ENCODE data around the gene CIROP.
A peak's percentile ranks its signal among the peaks of the same experiment; 100 is the strongest.

Gene CIROP

GRCh38 chr14:23067847-23068788, 36.7 kb downstream of the CIROP start:
- DNase-seq (ENCODE audit: low read depth in 1 of 2, low spot score in 1 of 2), result no peak

- DNase-seq (ENCODE audit: low read depth in 1 of 2, low spot score in 1 of 2), result no peak
Measured at GRCh38 chr14:23066855-23067744, 37.7 kb downstream of the CIROP start.

- no peak for DNase-seq (ENCODE audit: low read depth in 1 of 2, low spot score in 1 of 2)
Measured at GRCh38 chr14:23066368-23066767, 38.4 kb downstream of the CIROP start.

GRCh38 chr14:23063601-23064000, 41.2 kb downstream of the CIROP start:
- DNase-seq (ENCODE audit: low read depth in 1 of 2, low spot score in 1 of 2), result no peak

GRCh38 chr14:23062002-23062401, 42.8 kb downstream of the CIROP start:
- DNase-seq (ENCODE audit: low read depth in 1 of 2, low spot score in 1 of 2), result no peak

GRCh38 chr14:23060536-23061260, 44.1 kb downstream of the CIROP start:
- no peak for DNase-seq (ENCODE audit: low read depth in 1 of 2, low spot score in 1 of 2)

GRCh38 chr14:23058654-23059504, 45.9 kb downstream of the CIROP start:
- DNase-seq (ENCODE audit: low read depth in 1 of 2, low spot score in 1 of 2), result no peak

- peak; percentile 75 to 80 for DNase-seq (ENCODE audit: low read depth in 1 of 2, low spot score in 1 of 2)
Measured at GRCh38 chr14:23057757-23058653, 46.8 kb downstream of the CIROP start.

- DNase-seq (ENCODE audit: low read depth in 1 of 2, low spot score in 1 of 2), result peak; percentile 31 to 54
Measured at GRCh38 chr14:23056956-23057756, 47.6 kb downstream of the CIROP start, which contains the start of gene CDH24. Gene CDH24, minus strand, starts transcription at chr14:23057520. Its CDS starts 1,787 bp downstream, at chr14:23055733.

GRCh38 chr14:23056145-23056955, 48.4 kb downstream of the CIROP start:
- peak; percentile 42 to 51 for DNase-seq (ENCODE audit: low read depth in 1 of 2, low spot score in 1 of 2)

- DNase-seq (ENCODE audit: low read depth in 1 of 2, low spot score in 1 of 2), result no peak
Measured at GRCh38 chr14:23055621-23056144, 49.1 kb downstream of the CIROP start.

- no peak for DNase-seq (ENCODE audit: low read depth in 1 of 2, low spot score in 1 of 2)
Measured at GRCh38 chr14:23055147-23055550, 49.6 kb downstream of the CIROP start.

- no peak for DNase-seq (ENCODE audit: low read depth in 1 of 2, low spot score in 1 of 2)
Measured at GRCh38 chr14:23054000-23054811, 50.6 kb downstream of the CIROP start.

GRCh38 chr14:23053426-23053825, 51.4 kb downstream of the CIROP start:
- no peak for DNase-seq (ENCODE audit: low read depth in 1 of 2, low spot score in 1 of 2)

GRCh38 chr14:23052671-23053070, 52.1 kb downstream of the CIROP start:
- no peak for DNase-seq (ENCODE audit: low read depth in 1 of 2, low spot score in 1 of 2)

- DNase-seq (ENCODE audit: low read depth in 1 of 2, low spot score in 1 of 2), result no peak
Measured at GRCh38 chr14:23052182-23052623, 52.6 kb downstream of the CIROP start.

Measured in activated T-helper 1 cell treated with anti-CD3 and anti-CD28 coated beads, Interleukin-2, amount 50 U/mL, for 16 hours (primary cell).